ENCODE measurements around the gene EDARADD. TPM values are rescaled to one million over a fixed set of nuclear protein-coding genes. Genes with fewer than 3 reads are reported as not detected.

EDARADD gene
- total RNA-seq, 2 donors from 2014 or later, result 0.25 TPM; not detected in 1

GRCh38 chr1:236389253-236389652 is 4.8 kb upstream of the EDARADD start:
- ATAC-seq, result no peak
- no peak for DNase-seq
- intact Hi-C loops (cut with DNase I, micrococcal nuclease), result no loop called here

- ATAC-seq, result no peak
- DNase-seq, result no peak
- intact Hi-C loops (cut with DNase I, micrococcal nuclease), result no loop called here
Observed at GRCh38 chr1:236391008-236391407, 3.1 kb upstream of the EDARADD start.

- intact Hi-C loops (cut with DNase I, micrococcal nuclease), result no loop called here
- DNase-seq, result no peak
- ATAC-seq, result no peak
Observed at GRCh38 chr1:236392182-236392581, 1.9 kb upstream of the EDARADD start.

- intact Hi-C loops (cut with DNase I, micrococcal nuclease), result no loop called here
- ATAC-seq, result no peak
- DNase-seq, result peak in 1 of 2 donors; percentile 14
Observed at GRCh38 chr1:236394879-236395229, 768 bp downstream of the EDARADD start.

GRCh38 chr1:236395230-236395946 is 1.3 kb downstream of the EDARADD start:
- ATAC-seq (no peak), DNase-seq (peak in 1 of 2 donors; percentile 16)
- intact Hi-C loops (cut with DNase I, micrococcal nuclease), result no loop called here

- intact Hi-C loops (cut with DNase I, micrococcal nuclease), result no loop called here
- ATAC-seq (no peak), DNase-seq (no peak)
Observed at GRCh38 chr1:236395947-236396664, 2.0 kb downstream of the EDARADD start.

GRCh38 chr1:236396665-236397043 is 2.6 kb downstream of the EDARADD start:
- intact Hi-C loops (cut with DNase I, micrococcal nuclease), result no loop called here
- no peak for DNase-seq
- ATAC-seq, result no peak

- intact Hi-C loops (cut with DNase I, micrococcal nuclease), result no loop called here
- ATAC-seq, result no peak
- DNase-seq, result no peak
Observed at GRCh38 chr1:236397173-236397759, 3.2 kb downstream of the EDARADD start.

GRCh38 chr1:236398538-236398937 is 4.5 kb downstream of the EDARADD start:
- DNase-seq (no peak), ATAC-seq (no peak)
- intact Hi-C loops (cut with DNase I, micrococcal nuclease), result no loop called here

GRCh38 chr1:236400061-236400603 is 6.0 kb downstream of the EDARADD start:
- ATAC-seq (no peak), DNase-seq (no peak)
- intact Hi-C loops (cut with DNase I, micrococcal nuclease), result no loop called here

- no peak for ATAC-seq
- intact Hi-C loops (cut with DNase I, micrococcal nuclease), result no loop called here
- DNase-seq, result no peak
Observed at GRCh38 chr1:236401698-236402097, 7.6 kb downstream of the EDARADD start.

- ATAC-seq (no peak), DNase-seq (no peak)
- intact Hi-C loops (cut with DNase I, micrococcal nuclease), result no loop called here
Observed at GRCh38 chr1:236403905-236404696, 10.0 kb downstream of the EDARADD start.

GRCh38 chr1:236407059-236407458 is 13.0 kb downstream of the EDARADD start:
- intact Hi-C loops (cut with DNase I, micrococcal nuclease), result no loop called here
- ATAC-seq (no peak), DNase-seq (no peak)

GRCh38 chr1:236413688-236414087 is 19.6 kb downstream of the EDARADD start:
- DNase-seq, result no peak
- ATAC-seq, result no peak
- intact Hi-C loops (cut with DNase I, micrococcal nuclease), result no loop called here

- DNase-seq (no peak), ATAC-seq (no peak)
- intact Hi-C loops (cut with DNase I, micrococcal nuclease), result no loop called here
Observed at GRCh38 chr1:236416165-236416564, 22.1 kb downstream of the EDARADD start.

- intact Hi-C loops (cut with DNase I, micrococcal nuclease), result no loop called here
- ATAC-seq, result no peak
- DNase-seq, result no peak
Observed at GRCh38 chr1:236417336-236417735, 23.2 kb downstream of the EDARADD start.

GRCh38 chr1:236419502-236419901 is 25.4 kb downstream of the EDARADD start:
- intact Hi-C loops (cut with DNase I, micrococcal nuclease), result no loop called here
- ATAC-seq, result no peak
- DNase-seq, result no peak

GRCh38 chr1:236421022-236421421 is 26.9 kb downstream of the EDARADD start:
- intact Hi-C loops (cut with DNase I, micrococcal nuclease), result no loop called here
- DNase-seq (no peak), ATAC-seq (no peak)

- intact Hi-C loops (cut with DNase I, micrococcal nuclease), result no loop called here
- no peak for ATAC-seq
- no peak for DNase-seq
Observed at GRCh38 chr1:236421850-236422516, 27.9 kb downstream of the EDARADD start.
